ENCODE results near the gene URAD.

DNA sequence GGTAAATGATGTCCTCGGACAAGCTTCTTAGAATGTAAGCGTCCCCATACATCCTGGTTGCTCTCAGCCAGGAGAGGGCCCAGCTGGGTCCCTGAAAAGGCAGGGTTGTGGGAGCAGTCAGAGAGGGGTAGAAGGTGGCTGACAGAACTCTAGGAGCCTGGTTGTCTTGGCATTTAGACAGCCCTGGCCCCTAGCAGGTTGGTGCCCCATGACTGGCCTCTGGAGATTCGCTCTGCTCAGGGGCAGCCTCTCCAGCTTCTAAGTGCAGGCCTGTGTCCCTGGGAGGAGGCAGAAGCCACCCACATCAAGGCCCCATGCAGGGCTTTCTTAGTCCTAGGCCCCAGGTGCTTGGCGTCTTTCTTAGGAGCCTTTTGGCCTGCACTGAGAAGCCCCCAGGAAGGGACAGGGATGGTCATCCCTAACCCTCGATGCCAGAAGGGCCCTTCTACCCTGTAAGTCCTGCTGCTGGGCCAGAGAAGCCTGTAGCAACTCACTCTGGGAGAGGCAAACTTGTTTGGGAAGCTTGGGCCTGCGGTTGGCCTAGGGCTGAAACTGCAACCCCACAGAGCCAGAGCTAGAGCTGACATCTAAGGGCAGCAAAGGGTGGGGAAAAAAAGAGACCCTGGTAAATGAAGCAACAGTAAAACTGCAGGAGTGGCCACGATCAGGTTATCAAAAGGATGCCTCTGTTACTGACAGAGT, 16.6 kb downstream of the URAD start:
- TF ChIP-seq CTCF (IDR thresholded peaks at IDR 0.05; ENCODE audit: low read depth, low read length) (no peak), MYC (IDR thresholded peaks at IDR 0.05; ENCODE audit: low read depth, low read length) (no peak), POLR2A (IDR thresholded peaks at IDR 0.05; ENCODE audit: extremely low read depth, insufficient read length) (no peak)

Measured in NB4 (cell line).